HK-2 (cell line): Measurements from ENCODE around the gene CEP85L.

Experiments
- DNase-seq: peaks from one replicate; pipeline ENCODE4 v3.0.0-alpha.2; 2018; ENCODE audit not compliant: unreplicated experiment

The CEP85L gene

GRCh38 chr6:118621799-118622470 is 29.5 kb downstream of the CEP85L start:
- no peak for DNase-seq

GRCh38 chr6:118620202-118620601 is 31.2 kb downstream of the CEP85L start:
- no peak for DNase-seq

DNA sequence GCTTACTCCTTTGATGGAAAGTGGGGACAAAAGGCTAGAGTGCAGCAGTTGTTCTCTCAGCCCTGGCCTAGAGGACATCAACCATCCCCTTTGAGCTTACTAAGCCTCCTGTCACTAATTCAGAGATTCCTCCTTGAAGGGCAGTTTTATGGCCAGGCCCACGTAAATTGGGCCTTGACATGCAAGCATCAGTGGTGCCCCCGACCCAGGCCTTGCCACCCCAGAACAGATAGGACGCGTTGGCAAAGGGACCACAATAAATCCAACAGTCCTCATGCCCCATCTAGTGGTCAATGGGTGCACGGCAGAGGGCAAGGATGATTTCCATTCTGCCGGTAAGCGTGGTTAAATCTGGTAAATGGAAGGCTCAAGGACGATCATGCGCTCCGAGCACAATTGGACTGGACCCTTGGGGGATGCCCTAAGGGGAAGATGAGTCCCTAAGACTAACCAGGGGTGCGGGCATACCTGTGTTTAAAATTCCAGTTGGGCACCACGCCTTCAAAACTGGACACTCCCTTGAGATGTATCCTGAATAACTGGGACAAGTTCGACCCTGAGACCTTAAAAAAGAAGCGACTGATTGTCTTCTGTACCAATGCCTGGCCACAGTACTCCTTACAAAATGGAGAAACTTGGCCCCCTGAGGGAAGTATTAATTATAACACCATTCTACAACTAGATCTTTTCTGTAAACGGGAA is 32.6 kb downstream of the CEP85L start:
- peak; percentile 30 for DNase-seq

GRCh38 chr6:118617417-118617816 is 34.0 kb downstream of the CEP85L start:
- no peak for DNase-seq

GRCh38 chr6:118611334-118611733 is 40.1 kb downstream of the CEP85L start:
- DNase-seq: no peak

DNA sequence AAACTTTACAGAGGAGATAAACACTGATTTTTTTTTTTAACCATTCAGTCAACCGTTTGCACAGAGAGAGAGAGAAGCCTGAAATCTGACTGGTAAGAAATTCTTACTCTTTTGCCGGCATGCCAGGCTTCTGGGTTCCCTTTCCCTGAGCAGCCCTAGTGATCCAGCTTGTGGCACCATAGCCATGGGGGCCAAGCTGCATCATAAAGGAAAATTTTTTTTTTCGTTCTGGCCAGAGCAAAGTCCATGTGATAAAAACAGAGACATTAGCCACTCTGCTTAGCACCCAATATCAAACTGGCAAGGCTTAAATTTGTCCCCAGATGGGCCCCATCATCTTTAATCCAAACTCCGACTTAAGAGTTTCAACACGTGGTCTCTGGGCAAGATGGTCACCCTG is 44.5 kb downstream of the CEP85L start:
- no peak for DNase-seq

DNA sequence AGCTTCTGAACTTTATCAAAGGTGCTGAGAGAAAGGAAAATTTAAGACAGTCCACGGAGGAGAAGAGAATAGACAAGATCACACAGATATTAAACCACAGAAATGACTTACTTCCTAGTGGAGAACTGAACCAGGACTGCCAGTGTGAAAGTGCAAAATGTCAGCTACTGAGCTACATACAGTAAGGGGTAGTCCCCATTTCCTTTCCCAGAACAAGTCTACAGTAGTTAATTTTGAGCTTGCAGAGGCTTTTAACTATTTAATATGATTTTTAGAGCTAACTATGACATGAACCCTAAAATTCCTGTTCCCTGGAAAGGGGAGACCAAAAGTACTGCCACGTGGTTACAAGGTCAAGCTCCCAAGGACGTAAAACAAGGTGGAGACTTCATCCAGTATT is 45.1 kb downstream of the CEP85L start:
- no peak for DNase-seq

DNA sequence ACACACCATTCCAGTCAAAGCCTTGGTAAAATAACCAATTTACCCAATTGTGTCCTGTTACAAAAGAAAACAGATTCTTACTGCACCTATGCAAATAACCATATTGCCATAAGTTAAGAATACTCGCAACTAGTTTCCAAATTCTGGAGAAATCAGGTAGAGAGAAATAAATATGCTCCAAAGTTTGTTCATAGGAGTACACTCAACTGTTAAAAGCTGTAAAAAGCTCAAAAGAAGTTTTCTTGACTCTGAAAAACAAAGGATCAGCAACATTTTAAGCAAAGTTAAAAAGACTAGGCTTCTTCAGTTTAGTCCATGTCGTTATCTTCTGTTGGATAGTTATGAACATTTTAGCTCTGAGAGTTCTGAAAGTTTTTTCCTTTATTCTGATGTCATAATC is 48.0 kb downstream of the CEP85L start:
- DNase-seq: no peak

DNA sequence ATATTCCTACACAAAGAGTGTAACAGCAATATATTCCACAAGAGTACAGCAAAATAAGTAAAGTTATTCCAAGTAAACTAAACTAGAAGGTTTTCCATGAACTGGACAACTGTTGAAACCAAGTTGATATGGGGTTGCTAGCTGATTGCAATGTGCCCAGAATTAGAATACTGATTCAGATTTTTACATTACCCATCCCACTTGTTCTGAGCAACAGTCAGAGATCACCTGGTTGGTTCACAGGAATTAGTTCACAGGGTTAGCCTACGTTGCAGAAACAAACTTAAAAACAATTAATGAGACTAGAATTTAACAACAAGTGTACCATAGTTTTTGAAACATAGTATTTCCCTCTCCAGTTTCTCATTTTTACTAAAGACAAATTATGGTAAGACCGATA is 49.1 kb downstream of the CEP85L start:
- no peak for DNase-seq

- DNase-seq: no peak
Observed at GRCh38 chr6:118598324-118598723, 53.1 kb downstream of the CEP85L start.

- DNase-seq: no peak
Observed at GRCh38 chr6:118597636-118598035, 53.8 kb downstream of the CEP85L start.

DNA sequence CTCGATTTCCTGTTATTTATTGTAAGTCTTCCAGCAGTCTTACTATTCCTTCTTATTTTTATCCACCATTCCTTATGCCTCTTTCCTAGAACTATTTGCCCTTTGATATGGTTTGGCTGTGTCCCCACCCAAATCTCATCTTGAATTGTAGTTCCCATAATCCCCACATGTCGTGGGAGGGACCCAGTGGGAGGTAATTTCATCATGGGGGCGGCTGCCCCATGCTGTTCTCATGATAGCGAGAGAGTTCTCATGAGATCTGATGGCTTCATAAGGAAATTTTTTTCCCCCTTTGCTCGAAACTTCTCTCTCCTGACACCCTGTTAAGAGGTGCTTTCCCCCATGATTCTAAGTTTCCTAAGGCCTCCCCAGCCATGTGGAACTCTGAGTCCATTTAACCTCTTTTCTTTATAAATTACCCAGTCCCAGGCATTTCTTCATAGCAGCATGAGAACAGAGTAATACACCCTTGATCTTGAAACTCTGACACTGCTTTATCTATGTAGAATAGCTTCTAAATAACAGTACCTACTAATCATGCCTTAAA is 54.5 kb downstream of the CEP85L start:
- no peak for DNase-seq

- DNase-seq: no peak
Observed at GRCh38 chr6:118594877-118595276, 56.5 kb downstream of the CEP85L start.

DNA sequence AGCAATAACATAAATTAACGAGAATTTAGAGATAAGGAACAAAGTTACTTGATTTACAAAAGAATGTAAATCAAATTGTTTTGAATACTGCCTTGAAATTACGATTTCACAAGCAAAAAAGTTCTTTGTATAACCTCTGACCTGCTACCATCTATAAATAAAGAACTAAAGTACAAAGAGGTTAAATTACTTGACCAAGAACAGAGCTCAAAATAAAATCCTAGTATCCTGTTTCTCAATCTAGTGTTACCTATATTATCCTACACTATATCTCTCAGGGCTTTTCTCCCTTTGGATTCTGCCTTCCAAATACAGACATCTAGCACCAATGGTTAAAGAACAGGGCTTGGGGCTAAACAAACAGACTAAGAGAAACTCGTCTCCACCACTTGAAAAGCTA is 59.5 kb downstream of the CEP85L start:
- DNase-seq: no peak

DNA sequence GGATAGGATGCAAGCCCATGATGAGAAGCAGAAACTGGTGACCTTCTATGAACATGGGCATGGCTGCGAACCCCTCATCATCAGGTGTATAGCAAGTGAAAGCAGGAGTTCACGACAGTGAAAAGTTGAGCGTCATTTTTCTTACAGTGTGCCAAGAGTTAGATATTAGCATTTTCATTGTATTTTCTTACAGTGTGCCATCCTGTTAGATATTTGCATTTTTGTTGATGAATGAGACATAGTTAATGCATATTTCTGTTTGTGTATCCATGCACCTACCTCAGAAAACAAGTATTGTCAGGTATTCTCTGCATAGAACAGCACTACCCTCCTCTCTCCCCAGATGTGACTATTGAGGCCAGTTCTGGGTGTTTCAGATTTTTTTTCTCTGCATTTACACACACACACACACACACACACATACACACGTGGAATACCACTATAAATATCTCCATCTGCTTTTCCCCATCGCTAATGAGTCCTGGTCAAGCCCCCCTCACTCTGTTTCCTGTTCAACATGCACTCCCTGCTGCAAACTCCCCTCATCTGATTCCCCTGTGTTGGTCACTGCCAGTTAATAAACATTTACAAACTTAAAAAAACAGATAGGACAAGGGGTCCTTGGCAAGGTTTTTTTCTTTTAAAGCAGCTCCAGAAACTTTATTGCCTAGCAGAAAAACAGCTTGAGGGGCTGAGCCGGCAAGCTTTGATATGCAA is 61.6 kb downstream of the CEP85L start:
- no peak for DNase-seq

GRCh38 chr6:118589186-118589585 is 62.2 kb downstream of the CEP85L start:
- DNase-seq: no peak

DNA sequence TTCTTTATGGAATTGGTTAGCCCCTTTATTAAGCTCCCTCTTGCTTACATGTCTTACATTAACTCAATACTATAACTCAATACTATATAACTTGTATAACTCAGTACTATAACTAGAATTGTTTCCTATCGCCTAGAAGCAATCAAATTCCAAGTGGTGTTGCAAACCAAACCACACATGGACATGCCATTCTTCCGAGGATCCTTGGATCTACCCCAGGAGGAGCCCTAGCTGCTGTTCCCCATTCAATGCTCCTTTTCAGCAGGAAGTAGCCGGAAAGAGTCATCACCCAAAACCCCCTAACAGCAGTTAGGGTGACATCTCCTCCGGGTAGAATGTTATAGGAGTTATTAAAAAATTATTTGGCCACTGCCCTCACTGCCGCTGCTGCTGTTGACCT is 62.8 kb downstream of the CEP85L start:
- DNase-seq: no peak

DNA sequence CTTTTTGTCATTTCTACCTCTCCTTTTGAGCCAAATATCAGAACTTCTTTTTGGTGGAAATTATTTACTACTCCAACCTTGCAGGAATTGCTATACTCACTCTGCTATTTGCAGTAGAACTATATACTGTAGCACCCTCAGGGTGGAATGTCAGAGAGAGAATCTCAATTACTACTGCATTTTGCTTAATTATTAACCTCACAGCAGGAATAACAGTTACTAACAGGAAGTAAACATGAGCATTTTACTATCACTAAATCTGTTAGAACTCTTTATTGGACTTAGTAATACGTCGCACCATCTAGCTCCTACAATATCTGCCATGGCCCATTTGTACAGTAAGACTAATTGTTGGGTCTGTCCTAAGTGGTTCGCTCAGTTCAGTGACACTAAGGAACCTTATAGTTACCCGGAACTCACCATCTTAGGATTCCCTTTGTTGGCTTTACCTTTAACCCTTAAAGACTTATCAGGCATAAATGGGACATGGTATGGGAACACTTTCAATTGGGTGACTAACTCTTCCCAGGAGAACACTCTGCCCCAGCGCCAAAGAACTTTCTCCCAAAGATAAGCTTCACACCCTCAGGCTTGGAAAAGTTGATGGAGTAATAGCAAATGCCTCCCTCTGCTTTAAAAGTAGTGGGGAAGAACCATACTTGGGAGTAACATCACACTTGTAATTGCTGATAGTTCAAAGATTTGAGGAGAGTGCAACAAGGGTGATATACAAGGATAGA is 64.5 kb downstream of the CEP85L start:
- DNase-seq: no peak

- no peak for DNase-seq
Observed at GRCh38 chr6:118584911-118585310, 66.5 kb downstream of the CEP85L start.

DNA sequence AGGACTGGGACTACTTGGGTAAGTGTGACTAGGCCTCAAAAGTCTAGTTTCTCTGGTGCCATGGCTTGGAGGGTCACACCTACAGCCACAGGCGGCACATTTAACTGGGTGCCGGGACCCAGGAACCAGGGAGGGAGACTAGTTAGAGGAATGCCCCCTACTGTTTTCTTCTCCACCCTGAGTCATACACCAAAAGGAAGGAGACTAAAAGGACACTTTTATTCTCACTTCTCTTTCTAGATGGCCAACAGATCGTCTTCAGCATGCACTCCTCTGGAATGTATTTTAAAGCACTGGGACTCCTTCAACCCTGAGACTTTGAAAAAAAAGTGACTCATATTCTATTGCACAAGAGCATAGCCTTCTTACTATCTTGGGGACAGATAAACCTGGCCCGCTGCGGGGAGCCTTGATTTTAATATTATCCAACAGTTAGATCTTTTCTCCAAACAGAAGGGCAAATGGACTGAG is 69.9 kb downstream of the CEP85L start:
- DNase-seq: no peak

DNA sequence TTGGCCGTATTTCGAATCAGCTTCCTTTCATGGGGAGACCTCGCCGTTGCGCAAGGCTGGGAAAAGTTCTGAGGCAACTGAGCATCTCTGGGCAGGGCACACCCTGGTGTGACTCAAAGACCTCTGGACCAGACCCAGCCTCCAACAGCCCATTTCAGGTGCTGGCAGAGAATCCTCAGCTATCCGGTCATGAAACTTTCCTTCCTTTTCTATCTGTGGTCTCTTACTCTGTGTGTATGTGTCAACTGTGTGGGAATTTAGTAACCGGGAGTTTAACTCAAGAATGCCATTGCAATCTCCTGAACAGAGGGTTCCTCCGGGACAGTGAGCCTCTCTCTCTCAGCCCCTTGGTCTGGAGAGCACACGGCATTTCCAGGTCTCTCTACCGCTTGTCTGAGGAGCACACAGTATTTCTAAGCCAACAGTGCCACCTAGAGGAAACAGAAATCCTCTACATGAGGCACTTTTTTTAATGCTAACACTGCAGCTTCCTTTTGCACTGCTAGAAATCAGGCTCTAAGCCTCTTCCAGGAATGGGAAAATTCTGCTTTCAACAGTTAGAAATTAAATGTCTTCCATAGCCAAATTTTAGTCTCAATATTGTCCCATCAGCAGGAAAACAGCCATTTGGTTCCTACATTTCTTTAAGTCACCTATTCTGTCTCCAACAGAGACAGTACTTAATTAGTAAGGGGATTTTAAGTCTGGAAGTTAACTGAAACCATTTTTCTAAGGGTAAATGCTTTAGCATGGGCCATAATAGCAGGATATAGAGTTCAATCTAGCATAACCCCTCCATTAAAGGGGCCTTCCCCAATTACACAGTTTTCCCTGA is 70.6 kb downstream of the CEP85L start:
- no peak for DNase-seq
